DND-41 (cell line): ENCODE measurements around the gene CYSRT1.

ENCODE experiments used
- CTCF ChIP-seq: IDR thresholded peaks from 2 replicates; pipeline ENCODE4 v1.5.1; 2012; ENCODE audit warnings: borderline replicate concordance, low read length, moderate library complexity, mild to moderate bottlenecking; ENCODE audit not compliant: poor library complexity, severe bottlenecking; ENCODE audit errors: extremely low read depth
- EZH2 ChIP-seq: IDR thresholded peaks from 3 replicates; pipeline ENCODE4 v1.6.1; 2012; ENCODE audit warnings: borderline replicate concordance, low read depth, mild to moderate bottlenecking, moderate library complexity, low read length, inconsistent platforms; ENCODE audit not compliant: severe bottlenecking

GRCh38 chr9:137215196-137215986 is 9.6 kb upstream of the CYSRT1 start:
- no peak for TF ChIP-seq CTCF
- TF ChIP-seq EZH2 = no peak
